ENCODE results near the gene C2orf49.

Gene C2orf49

DNA sequence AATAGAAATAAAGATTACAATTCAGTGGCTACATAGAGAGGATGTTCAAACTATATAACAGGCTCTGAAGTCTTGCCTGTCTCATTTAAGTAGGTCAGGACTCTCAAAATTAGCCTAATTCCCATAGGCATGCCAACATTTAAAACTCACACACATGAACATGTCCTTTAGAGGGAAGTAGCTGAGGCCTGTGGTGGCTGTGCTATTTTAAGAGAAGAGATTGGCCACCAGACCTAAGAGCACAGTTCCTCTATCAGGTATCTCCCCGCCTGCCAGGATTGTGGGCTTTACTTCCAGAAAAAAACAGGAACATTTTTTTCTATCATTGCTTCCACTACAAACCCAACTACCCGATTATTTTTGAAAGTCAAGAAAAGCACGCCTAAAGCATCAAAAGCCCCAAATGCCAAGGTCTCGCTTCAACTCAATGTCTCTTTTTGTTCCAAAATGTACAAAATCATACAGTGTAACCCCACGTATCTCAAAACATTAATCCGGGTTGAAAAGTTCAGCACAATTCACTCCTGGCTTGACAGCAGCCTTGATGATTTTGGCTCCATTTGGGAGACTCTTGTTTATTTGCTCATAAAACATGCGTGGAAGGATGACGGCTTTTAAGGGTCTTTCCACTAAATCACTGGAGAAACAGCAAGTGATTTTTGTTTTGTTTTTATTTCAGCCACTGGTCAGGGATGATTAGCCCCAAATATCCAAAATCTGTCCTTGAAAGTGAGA, 46.3 kb downstream of the C2orf49 start:
- no peak for DNase-seq (ENCODE audit: low read depth)

DNA sequence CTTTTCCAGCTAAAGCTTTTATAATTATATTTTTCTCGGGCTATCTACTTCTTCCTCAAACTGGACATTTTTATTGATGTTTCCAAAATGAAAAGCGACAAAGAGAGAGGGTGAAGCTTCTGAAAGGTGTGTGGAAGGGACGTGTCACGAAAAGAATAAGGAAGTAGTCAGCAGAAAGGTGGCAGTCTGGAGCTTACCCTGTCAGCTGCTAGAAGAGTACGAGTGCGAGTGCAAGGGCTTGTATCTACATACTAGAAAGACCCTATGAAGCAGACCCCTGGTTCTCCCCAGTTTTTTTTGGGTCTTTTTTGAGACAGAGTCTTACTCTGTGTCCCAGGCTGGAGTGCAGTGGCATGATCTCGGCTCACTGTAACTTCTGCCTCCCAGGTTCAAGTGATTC, 46.9 kb downstream of the C2orf49 start:
- no peak for DNase-seq (ENCODE audit: low read depth)

DNA sequence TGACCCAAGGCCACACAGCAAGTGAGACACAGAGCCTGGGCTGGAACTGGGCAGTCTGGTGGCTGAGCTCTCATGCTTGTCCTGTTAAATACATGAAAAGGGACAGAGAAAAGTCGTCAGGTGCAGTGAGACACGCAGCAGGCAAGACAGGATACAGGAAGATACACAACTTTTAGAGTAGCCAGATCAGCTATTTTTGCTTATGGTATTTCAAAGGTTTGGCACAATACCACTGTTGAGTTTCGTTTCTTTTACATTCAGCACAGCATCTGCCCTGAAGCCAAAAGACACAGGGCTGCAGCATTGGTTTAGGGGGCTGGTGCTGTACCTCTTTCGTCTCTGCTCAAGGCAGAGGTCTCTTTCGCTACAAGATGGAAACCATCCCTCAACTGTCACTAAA, 47.5 kb downstream of the C2orf49 start:
- DNase-seq (ENCODE audit: low read depth), result no peak

DNA sequence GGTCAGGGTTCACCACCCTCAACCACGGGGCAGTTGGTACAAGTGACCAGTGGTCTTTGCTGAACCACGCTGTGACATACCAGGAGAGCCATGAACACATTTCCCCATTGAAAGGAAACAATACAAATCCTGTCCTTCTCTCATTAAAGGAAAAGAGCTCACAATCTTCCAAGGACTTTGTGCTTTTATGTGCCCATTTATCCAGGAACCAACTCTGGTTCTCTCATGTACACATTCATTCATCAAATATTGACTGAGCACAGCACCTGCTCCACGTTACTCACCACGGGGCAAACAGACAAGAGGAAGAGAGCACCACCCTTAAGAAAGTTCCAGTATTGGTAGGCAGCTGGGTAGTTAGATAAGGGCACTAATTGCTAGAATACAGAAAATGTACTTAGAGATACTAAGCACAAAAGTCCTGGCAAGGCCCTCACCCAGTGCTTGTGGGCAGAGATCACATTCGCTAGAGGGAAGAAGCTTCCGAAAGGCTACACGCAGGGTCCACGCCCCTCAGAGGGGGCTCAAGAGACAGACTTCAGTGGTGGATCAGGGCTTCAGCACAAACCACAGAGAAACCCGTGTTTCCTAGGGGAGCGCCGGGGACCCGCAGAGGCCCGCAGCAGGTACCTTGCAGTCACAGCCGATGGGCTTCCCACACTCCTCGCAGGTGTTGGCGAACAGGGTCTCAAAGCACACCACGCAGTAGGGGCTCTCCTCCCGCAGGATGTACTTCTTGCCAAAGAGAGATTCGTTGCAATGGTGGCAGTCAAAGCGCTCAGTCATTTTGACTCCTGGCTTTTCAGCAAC, 48.6 kb downstream of the C2orf49 start:
- no peak for DNase-seq (ENCODE audit: low read depth)

DNA sequence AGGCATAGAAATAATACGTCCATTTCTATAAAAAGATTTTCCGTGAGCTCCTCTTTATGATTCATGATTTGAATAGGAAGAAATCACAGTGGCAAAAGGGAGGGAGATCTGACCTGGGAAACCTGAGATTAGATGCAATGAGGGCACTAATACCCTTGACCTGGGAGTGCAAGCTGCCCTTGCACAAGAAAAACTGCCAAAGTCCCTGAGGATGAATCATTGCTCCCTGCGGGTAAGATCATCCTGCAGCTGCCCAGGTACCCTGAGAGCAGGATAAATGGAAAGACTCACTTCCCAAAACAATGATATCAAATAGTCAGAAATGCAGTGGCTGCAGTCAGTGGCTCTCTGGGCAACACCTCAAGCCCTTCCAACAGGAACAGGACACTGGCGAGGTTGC, 49.9 kb downstream of the C2orf49 start:
- no peak for DNase-seq (ENCODE audit: low read depth)

DNA sequence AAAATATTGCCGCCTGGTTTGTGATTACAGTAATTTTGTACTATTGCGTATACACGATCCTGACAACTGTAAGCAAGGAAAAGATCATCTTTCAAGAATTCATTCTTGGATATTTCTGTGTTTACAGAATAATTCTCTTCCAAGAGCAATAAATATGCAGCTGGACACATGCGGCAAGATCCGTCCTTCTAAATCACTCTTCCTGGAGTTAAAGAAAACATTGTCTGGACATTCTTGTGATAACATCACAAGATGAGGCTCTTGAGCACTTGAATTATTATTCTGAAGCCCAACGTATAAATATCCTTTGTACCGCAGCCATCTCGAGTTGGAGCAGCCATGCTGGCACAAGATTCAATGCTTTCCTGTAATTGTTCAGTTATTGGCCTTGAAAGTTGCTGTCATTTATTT, 51.6 kb downstream of the C2orf49 start:
- no peak for DNase-seq (ENCODE audit: low read depth)

DNA sequence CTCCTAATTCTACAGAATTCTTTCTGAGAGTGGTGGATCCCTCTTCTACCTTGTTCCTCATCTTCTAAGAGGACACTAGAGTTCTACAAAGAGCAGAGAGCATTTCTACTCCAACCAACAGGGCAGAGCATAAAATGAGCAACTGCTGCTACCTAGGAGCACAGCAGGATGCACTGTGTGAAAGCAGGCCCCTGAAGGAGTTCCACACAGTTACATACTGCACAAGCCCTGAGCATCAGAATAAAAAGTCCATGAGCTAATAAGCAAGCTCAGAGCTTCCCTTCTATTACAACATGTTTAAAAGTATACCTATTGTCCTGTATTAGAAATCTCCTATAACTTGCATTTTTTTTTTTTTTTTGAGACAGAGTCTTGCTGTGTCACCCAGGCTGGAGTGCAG, 53.1 kb downstream of the C2orf49 start:
- DNase-seq (ENCODE audit: low read depth), result no peak

DNA sequence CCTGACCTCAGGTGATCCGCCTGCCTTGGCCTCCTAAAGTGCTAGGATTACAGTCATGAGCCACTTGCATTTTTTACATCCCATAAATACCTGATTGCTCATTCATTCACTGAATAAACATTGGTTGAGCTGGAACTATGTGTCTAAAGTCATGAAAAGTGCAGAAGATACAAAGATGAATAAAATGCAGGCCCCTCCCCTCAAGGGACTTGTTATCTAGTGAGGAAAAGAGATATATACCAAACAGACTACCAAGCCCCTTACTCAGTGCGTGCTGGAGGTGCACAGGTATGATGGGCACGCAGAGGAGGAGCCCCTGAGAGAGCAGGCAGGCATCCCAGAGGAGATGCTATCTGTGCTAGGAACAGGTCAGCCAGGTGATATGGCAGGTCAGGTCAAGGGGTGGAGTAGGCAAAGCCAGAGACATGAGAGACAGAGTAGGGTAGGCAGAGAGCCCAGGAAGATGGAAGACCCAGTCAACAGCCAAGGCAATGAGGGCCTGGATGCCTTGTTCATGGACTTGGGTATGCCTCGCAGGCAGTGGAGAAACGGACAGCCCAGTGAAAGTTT, 53.8 kb downstream of the C2orf49 start:
- DNase-seq (ENCODE audit: low read depth), result no peak

DNA sequence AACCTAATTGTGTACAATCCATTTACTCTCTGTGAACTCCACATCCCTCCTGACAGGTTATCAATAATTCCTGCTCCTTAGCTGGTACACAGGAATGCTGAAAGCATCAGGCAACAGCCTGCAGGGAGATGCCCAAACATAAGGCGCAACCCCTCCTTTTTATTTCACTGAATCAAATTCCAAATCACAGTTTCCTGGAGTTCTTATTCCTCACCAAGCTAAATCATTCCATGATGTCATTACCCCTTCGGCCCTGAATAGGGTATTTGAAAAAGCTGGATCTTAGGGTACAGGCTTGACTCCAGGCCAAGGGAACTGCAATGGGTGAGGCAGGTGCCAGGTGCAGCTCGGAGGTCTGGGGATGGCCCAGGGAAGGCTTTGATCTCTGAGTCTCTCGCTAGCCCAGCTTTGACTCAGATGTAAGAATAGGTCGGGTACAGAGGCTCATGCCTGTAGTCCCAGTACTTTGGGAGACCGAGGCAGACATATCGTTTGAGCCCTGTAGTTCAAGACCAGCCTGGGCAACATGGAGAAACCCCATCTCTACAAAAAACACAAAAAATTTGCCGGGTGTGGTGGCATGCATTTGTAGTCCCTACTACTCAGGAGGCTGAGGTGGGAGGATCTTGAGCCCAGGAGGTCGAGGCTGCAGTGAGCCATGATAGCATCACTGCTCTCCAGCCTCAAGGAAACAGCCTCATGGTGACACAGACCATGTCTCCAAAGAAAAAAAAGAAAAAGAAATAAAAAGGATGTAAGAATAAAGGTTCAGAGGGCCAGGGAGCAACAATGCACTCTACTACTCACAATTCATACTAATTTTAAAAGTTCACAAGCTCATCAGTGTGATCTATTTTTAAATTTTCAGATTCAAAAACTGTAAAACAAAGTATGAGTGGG, 54.7 kb downstream of the C2orf49 start:
- DNase-seq (ENCODE audit: low read depth), result no peak

DNA sequence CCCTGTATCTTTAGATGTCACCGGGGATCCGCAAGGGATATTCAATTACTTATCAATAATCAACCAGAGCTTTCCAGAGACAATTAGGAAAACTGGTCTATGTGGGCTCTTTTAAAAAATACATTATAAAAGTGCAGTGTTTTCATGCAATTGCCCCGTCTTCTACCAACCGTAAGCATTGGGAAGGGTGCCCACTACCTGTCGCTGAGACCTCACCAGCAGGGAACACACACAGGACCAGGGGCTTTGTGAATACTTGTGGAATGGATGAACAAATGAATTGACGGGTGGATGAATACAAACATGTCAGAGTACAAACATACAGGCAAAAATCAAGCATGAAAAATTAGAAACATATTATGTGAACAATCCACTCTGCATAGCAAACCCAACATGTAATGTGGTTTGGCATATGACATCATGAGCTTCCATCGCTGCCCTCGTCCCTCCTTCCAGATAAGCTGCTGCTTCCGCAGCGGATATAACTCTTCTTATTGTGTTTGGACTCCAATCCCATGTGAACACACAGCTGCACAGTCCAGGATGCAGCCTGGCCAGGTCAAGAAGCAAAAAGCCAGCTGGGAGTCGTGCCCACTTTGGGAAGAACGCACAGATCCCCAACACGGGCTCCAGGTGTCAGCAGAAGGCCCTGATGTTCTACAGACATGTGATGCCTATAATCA, 56.2 kb downstream of the C2orf49 start:
- DNase-seq (ENCODE audit: low read depth), result no peak

DNA sequence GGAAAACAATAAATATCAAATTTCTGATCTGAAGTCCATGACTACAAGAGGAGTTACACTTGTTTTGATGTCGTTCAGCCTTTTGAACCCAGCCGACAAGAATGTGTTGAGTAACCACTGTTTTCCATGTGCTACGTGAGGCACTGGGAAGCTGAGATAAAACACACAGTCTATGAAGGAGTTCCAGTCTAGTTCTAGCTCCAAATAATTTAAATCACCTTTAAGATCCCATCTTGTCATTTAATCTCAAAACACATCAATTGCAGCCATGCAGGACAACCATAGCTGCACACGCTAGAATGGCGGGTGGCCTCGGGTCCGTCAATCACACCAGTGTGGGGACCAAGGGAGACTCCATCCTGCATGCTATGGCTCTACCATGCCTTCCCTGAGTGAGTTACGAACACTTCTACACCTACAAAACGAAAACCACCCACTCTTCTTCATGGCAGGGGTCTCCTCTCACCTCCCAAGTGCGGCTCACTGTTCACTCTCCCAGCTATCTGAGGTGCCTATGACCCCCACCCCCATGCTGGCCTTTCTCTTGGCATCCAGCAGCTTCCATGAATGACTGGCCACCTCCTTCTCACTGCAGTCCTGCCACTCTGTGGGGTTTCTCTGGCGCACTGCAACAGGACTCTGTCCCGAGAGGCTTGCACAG, 57.7 kb downstream of the C2orf49 start:
- DNase-seq (ENCODE audit: low read depth), result no peak

DNA sequence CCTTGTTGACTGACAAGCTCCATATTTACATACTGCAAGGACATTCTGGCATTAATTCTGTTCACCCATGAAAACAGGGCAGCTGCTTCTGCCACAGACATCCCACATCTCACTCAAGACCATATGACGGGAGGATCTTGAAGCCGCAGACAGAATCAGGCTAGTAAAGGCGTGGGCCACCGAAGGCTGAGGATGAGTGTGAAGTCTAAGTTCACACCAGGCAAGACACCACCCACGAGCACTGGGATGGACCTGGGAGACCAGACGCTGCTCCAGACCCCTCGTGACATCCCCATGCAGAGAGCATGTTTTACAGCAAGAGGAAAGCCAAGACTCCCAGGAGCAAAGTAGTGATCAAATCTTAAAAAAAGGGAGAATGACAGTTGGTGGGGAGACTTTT, 58.4 kb downstream of the C2orf49 start:
- DNase-seq (ENCODE audit: low read depth), result no peak

DNA sequence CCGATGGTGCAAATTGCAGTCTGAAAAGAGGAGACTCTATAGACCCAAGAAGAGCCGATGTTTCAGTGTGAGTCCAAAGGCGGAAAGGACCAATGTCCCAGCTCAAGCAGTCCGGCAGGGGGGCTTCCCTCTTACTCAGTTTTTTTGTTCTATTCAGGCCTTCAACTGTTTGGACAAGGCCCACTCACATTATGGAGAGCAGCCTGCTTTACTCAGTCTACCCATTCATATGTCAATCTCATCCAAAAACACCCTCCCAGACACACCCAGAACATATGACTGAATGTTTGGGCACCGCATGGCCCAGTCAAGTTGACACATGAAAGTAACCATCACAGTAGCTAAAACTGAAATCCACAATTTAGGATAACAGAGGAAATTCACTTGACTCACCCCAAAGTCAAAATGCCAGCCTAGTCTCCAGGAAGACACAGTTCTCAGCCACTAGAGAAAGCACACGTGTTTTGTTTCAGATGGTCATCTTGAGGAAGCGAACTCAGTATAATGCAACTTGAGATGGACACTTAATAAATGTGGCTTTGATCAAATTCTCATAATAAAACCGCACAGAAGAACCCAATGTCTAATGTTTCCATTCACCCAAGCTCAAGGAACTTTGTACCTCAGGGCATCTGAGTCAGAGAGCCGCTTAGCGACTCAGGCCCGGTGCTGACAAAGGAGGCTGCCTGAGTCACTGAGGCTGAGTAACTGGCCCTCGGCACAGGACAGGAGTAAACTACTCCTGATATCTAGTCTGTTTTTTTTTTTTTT, 59.1 kb downstream of the C2orf49 start:
- DNase-seq (ENCODE audit: low read depth), result no peak

DNA sequence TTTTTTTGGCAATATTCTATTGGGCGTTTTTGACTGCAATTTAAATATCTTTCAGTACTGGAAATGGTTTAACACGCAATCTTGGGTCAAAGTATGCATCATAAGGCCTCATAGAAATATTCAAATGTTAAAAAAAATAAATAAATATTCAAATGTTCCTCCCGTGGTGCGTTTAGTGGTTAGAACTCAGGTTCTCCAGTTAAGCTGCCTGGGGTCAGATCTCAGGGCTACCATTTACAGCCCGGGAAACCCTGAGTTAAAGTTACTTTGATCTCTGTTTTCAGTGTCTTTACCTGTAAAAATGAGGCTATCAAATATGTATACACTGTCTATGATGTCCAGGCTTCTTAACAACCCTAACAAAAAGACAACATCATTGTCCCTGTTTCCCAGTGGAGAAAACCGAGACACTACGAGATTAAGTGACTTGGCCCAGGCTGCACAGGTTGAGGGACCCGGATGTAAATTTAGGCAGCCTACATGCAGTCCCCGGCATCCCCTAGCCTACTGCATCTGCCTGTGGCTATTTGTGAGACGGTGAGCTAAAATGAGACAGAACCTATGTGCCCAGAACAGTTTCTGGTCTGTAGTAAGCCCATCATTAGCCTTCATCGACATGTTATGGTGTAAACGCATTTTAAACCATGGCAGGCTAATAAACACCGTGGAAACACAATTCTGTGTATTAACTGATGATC, 59.8 kb downstream of the C2orf49 start:
- no peak for DNase-seq (ENCODE audit: low read depth)

DNA sequence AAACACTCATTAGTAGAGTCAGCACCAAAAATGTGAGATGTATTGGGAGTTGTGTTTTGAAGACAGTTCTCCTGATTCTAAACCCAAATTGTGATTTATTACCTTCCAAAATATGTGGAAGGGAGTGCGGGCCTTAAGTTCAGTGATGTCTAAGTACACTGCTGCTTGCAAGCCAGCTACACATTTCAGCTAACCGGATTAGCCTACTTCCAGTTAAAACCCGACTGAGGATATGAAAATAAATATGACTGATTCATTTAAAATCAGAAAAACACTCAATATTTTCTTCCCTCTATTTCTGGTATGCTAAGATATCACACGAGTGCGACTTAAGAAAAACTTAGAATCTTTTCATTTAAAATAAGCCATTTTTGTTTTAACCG, 60.6 kb downstream of the C2orf49 start:
- no peak for DNase-seq (ENCODE audit: low read depth)

DNA sequence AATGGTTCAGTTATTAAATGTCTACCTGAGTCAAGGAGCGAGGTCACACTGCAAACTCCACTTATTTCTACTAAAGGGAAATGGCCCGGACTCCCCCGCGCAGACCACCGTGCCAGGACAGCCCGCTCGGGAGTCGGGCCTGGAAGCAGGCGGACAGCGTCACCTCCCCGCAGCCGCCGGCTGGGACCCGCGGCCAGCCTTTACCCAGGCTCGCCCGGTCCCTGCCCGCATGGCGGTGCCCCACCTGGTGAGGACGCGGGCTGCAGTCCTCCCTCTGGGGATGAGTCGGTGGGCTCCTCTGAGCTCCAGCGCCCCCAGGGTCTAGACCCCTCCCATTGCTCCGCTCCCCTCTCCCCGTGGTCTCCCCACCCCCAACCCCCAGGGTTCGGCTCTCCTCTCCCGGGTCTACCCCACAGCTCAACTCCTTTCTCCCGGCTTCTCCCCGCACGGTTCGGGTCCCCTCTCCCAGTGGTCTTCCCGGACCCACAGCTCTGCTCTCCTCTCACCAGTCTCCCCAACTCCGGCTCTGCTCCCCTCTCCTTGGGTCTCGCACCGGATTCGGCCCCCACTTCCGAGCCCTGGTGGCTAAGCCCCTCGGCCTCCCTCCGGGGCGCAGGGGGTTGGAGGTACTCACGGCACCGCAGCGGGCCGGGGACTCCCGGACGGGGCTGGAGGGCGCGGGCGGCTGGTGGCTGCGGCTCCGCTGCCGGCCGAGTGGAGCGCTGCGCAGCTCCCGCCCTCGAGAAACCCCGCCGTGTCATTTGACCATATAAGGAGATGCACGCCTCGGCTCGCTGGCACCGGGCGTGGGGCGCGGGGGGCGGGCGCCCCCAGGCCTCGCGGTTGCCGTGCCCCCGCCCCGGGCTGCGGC, 61.2 kb downstream of the C2orf49 start, which contains the start of gene FHL2:
Gene FHL2, minus strand, starts transcription at position 716 of the 871 bp plus-strand sequence. CDS start 12,535 bp downstream, outside the sequence.
- DNase-seq (ENCODE audit: low read depth), result peak; percentile 35
